Fibroblast of villous mesenchyme (primary cell): ENCODE measurements around the gene TEX26. TPM values are rescaled to one million over a fixed set of nuclear protein-coding genes. Genes with fewer than 3 reads are reported as not detected.

Source experiments
- DNase-seq: peaks from one replicate; pipeline ENCODE4 v3.0.0-alpha.2; 2010; ENCODE audit warnings: low read depth
- H3K4me3 ChIP-seq: 2 replicates; pipeline ENCODE4 v1.5.1; 2011; ENCODE audit warnings: low read depth, mild to moderate bottlenecking, low read length
- total RNA-seq: library from RNA; depleted of rRNA; stranded (reverse); fragments of >200 nt; gene quantifications from 2 replicates; pipeline ENCODE4 v1.2.3, GENCODE V29; 2012
- TF ChIP-seq, protein P1 (sequence below): IDR thresholded peaks from 2 replicates; pipeline ENCODE4 v1.5.1; 2012; ENCODE audit warnings: low read depth, mild to moderate bottlenecking, low read length; ENCODE audit not compliant: insufficient read depth

The TEX26 gene
- total RNA-seq, 1 donor: under 0.01 TPM

DNA sequence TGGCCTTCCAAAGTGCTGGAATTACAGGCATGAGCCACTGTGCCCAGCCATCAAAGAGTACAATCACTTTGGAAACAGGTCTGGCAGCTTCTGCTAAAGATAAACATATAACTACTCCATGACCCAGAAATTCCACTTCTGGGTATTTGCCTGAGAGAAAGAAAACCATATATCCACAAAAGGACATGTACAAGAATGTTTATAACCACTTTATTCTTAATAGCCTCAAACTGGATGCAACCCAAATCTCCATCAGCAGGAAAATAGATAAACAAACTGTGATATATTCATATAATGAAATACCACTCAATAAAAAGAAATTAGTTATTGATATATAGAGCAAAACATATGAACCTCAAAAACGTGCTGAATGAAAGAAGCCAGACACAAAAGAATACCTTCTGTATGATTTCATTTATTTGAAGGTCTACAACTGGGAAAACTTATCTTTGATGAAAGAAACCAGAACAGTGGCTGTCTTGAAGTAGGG, 40.5 kb downstream of the TEX26 start:
- TF ChIP-seq, protein P1, sequence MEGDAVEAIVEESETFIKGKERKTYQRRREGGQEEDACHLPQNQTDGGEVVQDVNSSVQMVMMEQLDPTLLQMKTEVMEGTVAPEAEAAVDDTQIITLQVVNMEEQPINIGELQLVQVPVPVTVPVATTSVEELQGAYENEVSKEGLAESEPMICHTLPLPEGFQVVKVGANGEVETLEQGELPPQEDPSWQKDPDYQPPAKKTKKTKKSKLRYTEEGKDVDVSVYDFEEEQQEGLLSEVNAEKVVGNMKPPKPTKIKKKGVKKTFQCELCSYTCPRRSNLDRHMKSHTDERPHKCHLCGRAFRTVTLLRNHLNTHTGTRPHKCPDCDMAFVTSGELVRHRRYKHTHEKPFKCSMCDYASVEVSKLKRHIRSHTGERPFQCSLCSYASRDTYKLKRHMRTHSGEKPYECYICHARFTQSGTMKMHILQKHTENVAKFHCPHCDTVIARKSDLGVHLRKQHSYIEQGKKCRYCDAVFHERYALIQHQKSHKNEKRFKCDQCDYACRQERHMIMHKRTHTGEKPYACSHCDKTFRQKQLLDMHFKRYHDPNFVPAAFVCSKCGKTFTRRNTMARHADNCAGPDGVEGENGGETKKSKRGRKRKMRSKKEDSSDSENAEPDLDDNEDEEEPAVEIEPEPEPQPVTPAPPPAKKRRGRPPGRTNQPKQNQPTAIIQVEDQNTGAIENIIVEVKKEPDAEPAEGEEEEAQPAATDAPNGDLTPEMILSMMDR: no peak
- no peak overlapping the region for H3K4me3 ChIP-seq
- peak; percentile 86 for DNase-seq

DNA sequence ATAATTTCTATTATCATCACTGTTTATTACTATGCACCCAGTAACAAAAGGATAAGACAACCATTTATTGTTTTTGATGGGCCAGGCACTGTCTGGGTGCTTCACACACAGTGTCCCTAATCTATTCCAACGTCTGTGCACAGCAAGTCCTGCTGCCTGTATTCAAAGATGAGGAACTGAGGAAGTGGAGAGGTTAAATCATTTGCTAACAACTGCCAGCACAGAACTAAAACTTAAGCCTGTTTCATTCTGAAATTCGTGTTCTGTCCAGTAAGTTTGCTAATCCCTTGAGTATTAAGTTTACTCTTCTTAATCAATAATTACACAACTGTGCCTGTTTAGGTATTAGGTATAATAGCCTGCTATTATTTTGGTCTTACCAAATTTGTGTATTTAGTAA, 41.9 kb downstream of the TEX26 start:
- TF ChIP-seq, protein P1: no peak
- no peak overlapping the region for H3K4me3 ChIP-seq
- no peak for DNase-seq

DNA sequence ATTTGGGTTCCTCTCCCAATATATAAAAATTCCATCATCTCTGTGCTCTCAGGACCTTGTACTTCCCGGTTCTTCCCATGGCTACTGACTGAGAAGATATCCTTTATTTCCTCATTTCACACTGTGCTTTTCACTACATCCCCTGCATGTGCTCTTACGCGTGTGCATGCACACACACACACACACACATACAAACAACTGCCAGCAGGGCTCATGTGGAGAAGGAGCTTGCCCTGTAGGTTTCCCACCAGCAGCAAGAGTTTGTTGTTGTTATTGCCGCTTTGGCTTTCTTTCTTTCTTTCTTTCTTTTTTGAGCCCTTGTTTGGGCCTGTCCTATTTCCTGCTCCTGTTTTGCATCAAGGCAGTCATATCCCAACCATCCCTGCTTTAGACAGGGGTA, 43.6 kb downstream of the TEX26 start:
- TF ChIP-seq, protein P1: no peak
- H3K4me3 ChIP-seq: no peak overlapping the region
- peak; percentile 38 for DNase-seq

DNA sequence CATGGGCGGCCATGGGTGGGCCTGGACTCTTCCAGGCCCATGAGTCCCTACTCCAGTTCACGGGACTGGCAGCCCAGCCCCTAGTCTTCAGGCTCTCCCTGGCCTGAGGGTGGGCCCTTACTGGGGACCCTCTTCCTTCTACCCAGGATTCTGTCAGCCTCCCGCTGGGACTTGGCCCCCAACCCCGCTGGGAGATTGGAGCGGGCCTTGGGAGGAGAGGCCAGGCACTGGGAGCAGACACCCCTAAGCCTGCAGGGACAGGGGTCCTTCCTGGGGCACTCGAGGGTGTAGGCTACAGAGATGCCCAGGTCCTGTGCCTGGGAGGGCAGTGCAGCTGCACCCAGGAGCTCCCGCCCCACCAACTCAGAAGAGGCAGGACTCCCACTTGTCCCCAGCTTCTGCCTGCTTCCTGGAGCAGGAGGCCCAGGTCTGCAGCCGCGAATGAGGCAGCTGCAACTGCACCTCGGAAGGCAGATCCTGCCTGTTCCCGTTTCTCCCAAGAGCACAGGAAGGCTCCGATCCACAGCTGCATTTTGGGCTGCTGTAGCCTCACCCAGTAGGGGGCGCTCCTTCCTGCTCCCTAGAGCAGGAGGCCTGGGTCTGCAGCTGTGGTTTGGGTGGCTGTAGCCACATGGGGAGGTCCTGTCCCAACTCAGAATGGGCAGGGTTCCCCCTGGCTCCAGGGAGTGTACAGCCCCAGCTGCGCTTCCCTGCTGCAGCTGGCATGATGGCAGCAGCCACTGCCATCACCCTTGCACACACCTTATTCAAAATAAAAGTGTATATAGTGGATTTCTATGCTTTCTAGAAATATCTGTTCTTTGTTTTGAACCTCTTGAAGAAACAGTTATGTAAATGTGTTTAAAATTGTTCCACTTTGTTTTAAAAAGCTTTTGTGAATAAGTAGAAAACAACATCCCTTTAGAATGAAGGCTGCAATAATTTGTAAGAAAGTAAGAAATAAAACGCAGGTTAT, 46.8 kb downstream of the TEX26 start:
- TF ChIP-seq, protein P1: peak; percentile 57
- DNase-seq: no peak
- H3K4me3 ChIP-seq: no peak overlapping the region

DNA sequence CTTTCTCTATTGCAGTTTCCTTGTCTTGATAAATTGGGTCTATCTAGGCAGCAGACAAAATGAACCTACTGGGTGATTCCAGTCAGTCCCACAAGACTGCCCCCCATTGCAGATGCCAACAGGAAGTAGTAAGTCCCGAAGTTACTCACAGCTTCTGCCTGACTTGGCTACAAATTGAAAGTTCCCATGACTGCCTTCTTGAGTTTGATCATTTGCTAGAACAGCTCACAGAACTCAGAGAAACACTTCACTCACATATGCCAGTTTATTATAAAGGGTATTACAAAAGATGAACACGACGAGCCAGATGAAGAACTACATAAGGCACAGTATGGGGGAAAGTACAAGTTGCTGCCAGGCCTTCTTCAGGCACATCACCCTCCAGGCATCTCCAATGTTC, 50.0 kb downstream of the TEX26 start:
- no peak overlapping the region for H3K4me3 ChIP-seq
- TF ChIP-seq, protein P1: no peak
- no peak for DNase-seq

DNA sequence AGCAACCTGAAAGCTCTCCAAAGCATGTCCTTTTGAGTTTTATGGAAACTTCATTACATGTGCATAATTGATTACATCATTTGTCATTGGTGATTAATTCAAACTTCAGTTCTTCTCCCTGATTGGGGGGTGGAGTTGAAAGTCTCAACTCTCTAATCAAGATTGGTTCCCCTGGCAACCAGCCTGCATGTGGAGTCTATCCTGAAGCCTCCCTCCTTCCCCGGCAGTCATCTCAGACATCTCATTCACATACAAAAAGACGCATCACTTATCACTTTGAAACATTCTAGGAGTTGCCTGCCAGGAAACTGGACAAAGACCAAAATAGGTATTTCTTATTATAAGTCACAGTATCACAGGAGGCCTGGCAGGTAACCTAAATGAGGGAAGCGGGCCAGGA, 50.5 kb downstream of the TEX26 start:
- H3K4me3 ChIP-seq: no peak overlapping the region
- TF ChIP-seq, protein P1: no peak
- DNase-seq: no peak

DNA sequence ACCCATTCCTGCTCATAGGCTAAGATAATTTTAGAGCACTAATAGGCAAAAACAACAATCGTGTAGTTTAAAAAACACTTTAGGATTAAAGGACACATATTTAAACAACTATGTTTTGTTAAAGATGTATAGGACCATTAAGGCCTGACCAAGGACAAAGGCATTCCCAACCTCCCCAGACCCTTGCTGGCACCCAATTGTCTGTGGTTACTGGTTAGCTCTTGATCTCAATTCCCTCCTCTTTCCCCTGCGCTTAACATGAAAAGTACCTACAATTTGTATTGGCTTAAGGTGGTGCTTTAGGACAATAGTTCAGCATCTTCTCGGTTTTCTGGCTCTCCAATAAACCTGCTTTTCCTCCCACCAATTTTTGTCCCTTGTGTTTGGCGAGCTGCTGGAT, 51.0 kb downstream of the TEX26 start:
- no peak for DNase-seq
- H3K4me3 ChIP-seq: no peak overlapping the region
- TF ChIP-seq, protein P1: no peak
